ENCODE results near the gene TNFAIP3.

- TF ChIP-seq, protein P1, sequence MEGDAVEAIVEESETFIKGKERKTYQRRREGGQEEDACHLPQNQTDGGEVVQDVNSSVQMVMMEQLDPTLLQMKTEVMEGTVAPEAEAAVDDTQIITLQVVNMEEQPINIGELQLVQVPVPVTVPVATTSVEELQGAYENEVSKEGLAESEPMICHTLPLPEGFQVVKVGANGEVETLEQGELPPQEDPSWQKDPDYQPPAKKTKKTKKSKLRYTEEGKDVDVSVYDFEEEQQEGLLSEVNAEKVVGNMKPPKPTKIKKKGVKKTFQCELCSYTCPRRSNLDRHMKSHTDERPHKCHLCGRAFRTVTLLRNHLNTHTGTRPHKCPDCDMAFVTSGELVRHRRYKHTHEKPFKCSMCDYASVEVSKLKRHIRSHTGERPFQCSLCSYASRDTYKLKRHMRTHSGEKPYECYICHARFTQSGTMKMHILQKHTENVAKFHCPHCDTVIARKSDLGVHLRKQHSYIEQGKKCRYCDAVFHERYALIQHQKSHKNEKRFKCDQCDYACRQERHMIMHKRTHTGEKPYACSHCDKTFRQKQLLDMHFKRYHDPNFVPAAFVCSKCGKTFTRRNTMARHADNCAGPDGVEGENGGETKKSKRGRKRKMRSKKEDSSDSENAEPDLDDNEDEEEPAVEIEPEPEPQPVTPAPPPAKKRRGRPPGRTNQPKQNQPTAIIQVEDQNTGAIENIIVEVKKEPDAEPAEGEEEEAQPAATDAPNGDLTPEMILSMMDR (IDR thresholded peaks at IDR 0.05): no peak
- no peak for TF ChIP-seq POLR2A (IDR thresholded peaks at IDR 0.05)
Observed at GRCh38 chr6:137923866-137924653, 57.0 kb downstream of the TNFAIP3 start.

Data from thyroid gland (tissue), 4 donors.